ENCODE results near the gene ANKRD30A.
"Not testable (repeated sequence)": the region's sequence is repeated elsewhere in the genome, so short reads cannot be mapped to it uniquely, and the experiment has no call there.

The ANKRD30A gene

GRCh38 chr10:37125191-37125732 lies at the start of gene ANKRD30A:
ANKRD30A (plus strand) TSS chr10:37125598; CDS start chr10:37125788, 190 bp downstream.
- Histone ChIP-seq H3K4me3 (ENCODE audit: low read depth, low read length) (no peak within 1 kb of the TSS), H3K27me3 (ENCODE audit: control insufficient read depth, insufficient read depth, low read length) (no peaks in the 10 kb centered on the region), H3K36me3 (ENCODE audit: control insufficient read depth, insufficient read depth, low read length) (no peaks in the 10 kb centered on the region), H3K9ac (ENCODE audit: low read depth, low read length) (no peak within 1 kb of the TSS), H3K4me1 (ENCODE audit: control insufficient read depth, insufficient read depth, low read length) (no peaks in the 10 kb centered on the region), H3K9me3 (ENCODE audit: control insufficient read depth, insufficient read depth, low read length) (no peaks in the 10 kb centered on the region)

DNA sequence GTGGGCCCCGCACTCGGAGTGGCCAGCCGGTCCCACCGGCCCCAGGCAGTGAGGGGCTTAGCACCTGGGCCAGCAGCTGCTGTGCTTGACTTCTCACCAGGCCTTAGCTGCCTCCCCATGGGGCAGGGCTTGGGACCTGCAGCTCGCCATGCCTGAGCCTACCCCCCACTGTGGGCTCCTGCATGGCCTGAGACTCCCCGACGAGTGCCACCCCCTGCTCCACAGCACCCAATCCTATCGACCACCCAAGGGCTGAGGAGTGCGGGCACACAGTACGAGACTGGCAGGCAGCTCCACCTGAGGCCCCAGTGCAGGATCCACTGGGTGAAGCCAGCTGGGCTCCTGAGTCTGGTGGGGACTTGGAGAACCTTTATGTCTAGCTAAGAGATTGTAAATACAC lies 49.3 kb upstream of the ANKRD30A start:
- H3K36me3 ChIP-seq (ENCODE audit: control insufficient read depth, insufficient read depth, low read length): not testable (repeated sequence)

DNA sequence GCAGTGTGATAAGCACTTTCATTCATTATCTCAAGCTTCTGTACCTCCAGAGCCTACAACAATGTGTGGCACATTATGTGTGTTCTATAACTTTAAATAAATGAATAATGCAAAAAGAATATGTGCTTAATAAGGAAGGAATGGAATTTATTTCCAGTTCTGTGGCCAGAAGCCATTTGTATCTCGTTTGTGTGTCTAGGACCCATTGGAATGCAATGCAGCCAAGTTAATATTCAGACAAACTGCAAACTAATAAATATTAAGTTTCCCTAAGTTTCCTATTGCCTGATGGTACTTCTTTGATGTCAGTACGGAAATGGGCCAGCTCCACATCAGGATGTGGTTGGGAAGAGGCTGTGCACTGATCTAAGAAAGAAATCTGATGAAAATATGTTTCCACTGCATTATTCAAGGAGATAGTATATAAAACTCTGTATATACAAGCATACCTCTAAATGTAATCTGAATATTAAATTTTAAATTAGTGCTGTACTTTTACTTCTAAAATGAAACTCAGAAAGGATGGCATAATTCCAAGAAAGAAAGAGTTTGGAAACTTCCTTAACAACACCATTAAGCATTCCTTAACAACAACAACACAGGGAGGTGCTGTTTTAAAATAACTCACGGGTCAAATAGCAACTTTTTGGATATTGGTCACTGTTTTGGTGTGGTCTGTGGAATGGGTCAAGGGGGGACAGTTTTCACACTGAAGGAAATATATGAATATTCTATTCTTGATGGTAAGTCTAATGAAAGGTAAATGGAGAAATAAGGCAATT lies 29.4 kb upstream of the ANKRD30A start:
- no peak overlapping the region for H3K4me3 ChIP-seq (ENCODE audit: low read depth, low read length)
- H3K36me3 ChIP-seq (ENCODE audit: control insufficient read depth, insufficient read depth, low read length): no peaks in the 10 kb centered on the region

More for the DNA sequence above, 49.3 kb upstream of the ANKRD30A start:
- not testable (repeated sequence) for H3K27me3 ChIP-seq (ENCODE audit: control insufficient read depth, insufficient read depth, low read length); H3K9ac ChIP-seq (ENCODE audit: low read depth, low read length); H3K4me1 ChIP-seq (ENCODE audit: control insufficient read depth, insufficient read depth, low read length); H3K9me3 ChIP-seq (ENCODE audit: control insufficient read depth, insufficient read depth, low read length); H3K4me3 ChIP-seq (ENCODE audit: low read depth, low read length)

DNA sequence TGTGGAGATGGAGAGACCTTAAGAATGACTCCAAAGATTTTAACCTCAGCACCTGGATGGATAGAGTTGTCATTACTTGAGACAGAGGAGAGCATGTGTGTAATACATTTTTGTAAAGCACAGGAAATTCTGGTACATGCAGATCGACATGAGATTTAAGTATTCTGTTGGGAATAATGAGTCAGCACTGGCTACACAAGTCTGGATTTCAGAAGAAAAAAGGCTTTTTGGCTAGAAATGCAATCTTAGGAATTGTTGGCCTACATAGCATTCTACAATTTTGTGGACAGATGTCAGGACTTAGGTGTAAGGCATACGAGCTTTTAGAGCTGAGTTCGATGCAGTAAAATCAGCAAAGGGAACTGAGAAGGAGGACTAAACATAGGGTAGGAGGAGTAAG lies 24.1 kb upstream of the ANKRD30A start:
- H3K4me3 ChIP-seq (ENCODE audit: low read depth, low read length): no peak overlapping the region
- H3K4me1 ChIP-seq (ENCODE audit: control insufficient read depth, insufficient read depth, low read length): no peaks in the 10 kb centered on the region
- peaks cover 6% of the 10 kb centered on the region for H3K9me3 ChIP-seq (ENCODE audit: control insufficient read depth, insufficient read depth, low read length)
- no peaks in the 10 kb centered on the region for H3K36me3 ChIP-seq (ENCODE audit: control insufficient read depth, insufficient read depth, low read length)
- no peak overlapping the region for H3K9ac ChIP-seq (ENCODE audit: low read depth, low read length)
- no peaks in the 10 kb centered on the region for H3K27me3 ChIP-seq (ENCODE audit: control insufficient read depth, insufficient read depth, low read length)

More for the DNA sequence above, 29.4 kb upstream of the ANKRD30A start:
- no peak overlapping the region for H3K9ac ChIP-seq (ENCODE audit: low read depth, low read length)
- no peaks in the 10 kb centered on the region for H3K4me1 ChIP-seq (ENCODE audit: control insufficient read depth, insufficient read depth, low read length)
- no peaks in the 10 kb centered on the region for H3K27me3 ChIP-seq (ENCODE audit: control insufficient read depth, insufficient read depth, low read length)
- H3K9me3 ChIP-seq (ENCODE audit: control insufficient read depth, insufficient read depth, low read length): peaks cover 5% of the 10 kb centered on the region

DNA sequence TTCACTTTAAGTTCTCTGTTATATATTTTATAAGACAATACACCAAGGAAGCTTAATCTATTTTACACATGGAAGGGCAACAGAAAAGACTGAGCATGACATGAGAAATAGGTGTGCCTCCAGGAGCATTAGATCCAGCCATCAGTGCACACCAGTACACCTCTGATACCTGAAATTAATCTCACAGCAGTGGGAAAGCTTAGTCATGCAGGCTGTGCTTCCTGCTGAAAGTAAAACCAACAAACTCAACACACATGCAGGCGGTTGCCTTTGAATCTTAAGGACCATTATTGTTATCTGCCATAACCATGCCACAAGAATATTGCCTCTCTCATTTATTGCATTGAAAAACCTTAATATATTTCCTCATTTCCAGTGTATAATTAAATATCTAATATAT lies 16.4 kb upstream of the ANKRD30A start:
- Histone ChIP-seq H3K36me3 (ENCODE audit: control insufficient read depth, insufficient read depth, low read length) (no peaks in the 10 kb centered on the region), H3K27me3 (ENCODE audit: control insufficient read depth, insufficient read depth, low read length) (no peaks in the 10 kb centered on the region), H3K9me3 (ENCODE audit: control insufficient read depth, insufficient read depth, low read length) (peaks cover 18% of the 10 kb centered on the region), H3K4me1 (ENCODE audit: control insufficient read depth, insufficient read depth, low read length) (no peaks in the 10 kb centered on the region), H3K4me3 (ENCODE audit: low read depth, low read length) (no peak overlapping the region), H3K9ac (ENCODE audit: low read depth, low read length) (no peak overlapping the region)

- Histone ChIP-seq H3K27me3 (ENCODE audit: control insufficient read depth, insufficient read depth, low read length) (no peaks in the 10 kb centered on the region), H3K9me3 (ENCODE audit: control insufficient read depth, insufficient read depth, low read length) (no peaks in the 10 kb centered on the region), H3K9ac (ENCODE audit: low read depth, low read length) (no peak overlapping the region), H3K36me3 (ENCODE audit: control insufficient read depth, insufficient read depth, low read length) (no peaks in the 10 kb centered on the region), H3K4me1 (ENCODE audit: control insufficient read depth, insufficient read depth, low read length) (no peaks in the 10 kb centered on the region), H3K4me3 (ENCODE audit: low read depth, low read length) (no peak overlapping the region)
Measured at GRCh38 chr10:37124532-37124931, 866 bp upstream of the ANKRD30A start.

DNA sequence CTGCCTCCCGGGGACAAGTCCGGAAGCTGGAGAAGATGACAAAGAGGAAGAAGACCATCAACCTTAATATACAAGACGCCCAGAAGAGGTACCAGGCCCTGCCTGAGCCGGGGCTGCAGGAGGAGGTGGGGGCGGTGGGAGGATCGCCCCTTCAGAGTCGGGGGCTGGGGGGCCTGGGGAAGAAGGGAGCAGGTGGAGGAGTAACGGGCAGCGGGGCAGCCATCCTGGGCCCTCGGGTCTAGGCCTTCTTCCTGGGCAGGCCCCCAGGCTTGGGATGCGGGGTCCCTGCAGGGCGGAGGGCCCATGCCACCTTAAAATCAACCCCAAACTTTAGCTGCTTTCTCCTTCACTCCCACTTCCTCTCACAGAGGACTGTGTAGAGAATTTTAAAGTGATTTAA lies 523 bp downstream of the ANKRD30A start:
- H3K27me3 ChIP-seq (ENCODE audit: control insufficient read depth, insufficient read depth, low read length): no peaks in the 10 kb centered on the region
- no peaks in the 10 kb centered on the region for H3K4me1 ChIP-seq (ENCODE audit: control insufficient read depth, insufficient read depth, low read length)
- no peaks in the 10 kb centered on the region for H3K9me3 ChIP-seq (ENCODE audit: control insufficient read depth, insufficient read depth, low read length)
- no peak overlapping the region for H3K4me3 ChIP-seq (ENCODE audit: low read depth, low read length)
- no peaks in the 10 kb centered on the region for H3K36me3 ChIP-seq (ENCODE audit: control insufficient read depth, insufficient read depth, low read length)
- no peak overlapping the region for H3K9ac ChIP-seq (ENCODE audit: low read depth, low read length)

DNA sequence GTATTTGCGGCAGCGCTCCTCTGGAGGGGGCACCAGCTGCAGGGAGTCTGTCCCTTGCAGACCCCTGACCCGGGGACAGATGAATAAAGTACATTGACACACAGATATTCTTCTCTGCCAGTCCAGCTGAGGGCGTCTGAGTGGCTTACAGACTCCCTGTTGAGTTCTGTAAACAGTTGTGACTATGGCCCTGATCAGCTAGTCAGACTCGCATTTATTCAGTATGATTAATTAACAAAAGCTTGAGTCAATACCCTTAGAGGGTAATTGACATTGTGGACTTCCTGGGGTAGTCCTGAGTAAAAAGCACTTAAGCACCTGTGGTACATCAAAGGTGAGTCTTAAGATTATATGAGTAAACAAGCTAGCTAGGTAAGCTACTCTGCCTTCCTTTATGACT lies 21.0 kb downstream of the ANKRD30A start:
- Histone ChIP-seq H3K9me3 (ENCODE audit: control insufficient read depth, insufficient read depth, low read length) (peaks cover 7% of the 10 kb centered on the region), H3K4me3 (ENCODE audit: low read depth, low read length) (no peak overlapping the region), H3K36me3 (ENCODE audit: control insufficient read depth, insufficient read depth, low read length) (no peaks in the 10 kb centered on the region), H3K9ac (ENCODE audit: low read depth, low read length) (no peak overlapping the region), H3K4me1 (ENCODE audit: control insufficient read depth, insufficient read depth, low read length) (no peaks in the 10 kb centered on the region), H3K27me3 (ENCODE audit: control insufficient read depth, insufficient read depth, low read length) (no peaks in the 10 kb centered on the region)

GRCh38 chr10:37162430-37162829 lies 37.0 kb downstream of the ANKRD30A start:
- H3K4me3 ChIP-seq (ENCODE audit: low read depth, low read length); H3K9ac ChIP-seq (ENCODE audit: low read depth, low read length); H3K36me3 ChIP-seq (ENCODE audit: control insufficient read depth, insufficient read depth, low read length); H3K4me1 ChIP-seq (ENCODE audit: control insufficient read depth, insufficient read depth, low read length); H3K9me3 ChIP-seq (ENCODE audit: control insufficient read depth, insufficient read depth, low read length); H3K27me3 ChIP-seq (ENCODE audit: control insufficient read depth, insufficient read depth, low read length): not testable (repeated sequence)

GRCh38 chr10:37171945-37172344 lies 46.5 kb downstream of the ANKRD30A start:
- not testable (repeated sequence) for H3K27me3 ChIP-seq (ENCODE audit: control insufficient read depth, insufficient read depth, low read length); H3K4me3 ChIP-seq (ENCODE audit: low read depth, low read length); H3K4me1 ChIP-seq (ENCODE audit: control insufficient read depth, insufficient read depth, low read length); H3K36me3 ChIP-seq (ENCODE audit: control insufficient read depth, insufficient read depth, low read length); H3K9ac ChIP-seq (ENCODE audit: low read depth, low read length); H3K9me3 ChIP-seq (ENCODE audit: control insufficient read depth, insufficient read depth, low read length)

DNA sequence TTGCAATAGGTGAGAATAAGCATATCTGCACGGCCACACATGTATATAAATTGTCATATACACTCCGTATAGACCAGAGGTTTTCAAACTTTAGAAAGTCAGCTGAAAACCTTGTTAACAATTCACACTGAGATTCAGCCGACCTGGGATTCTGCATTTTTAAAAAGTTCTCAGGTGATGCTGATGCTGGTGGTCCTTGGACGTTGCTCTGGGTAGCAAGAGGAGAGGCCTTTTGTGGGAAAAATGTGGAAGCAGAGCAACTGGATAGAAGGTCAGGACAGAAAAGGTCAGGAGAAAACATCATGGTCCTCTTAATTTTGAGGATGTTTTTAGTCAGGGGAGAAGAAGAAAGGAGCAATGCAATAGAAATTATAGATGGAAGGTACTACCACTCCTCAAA lies 52.9 kb downstream of the ANKRD30A start:
- not testable (repeated sequence) for H3K9ac ChIP-seq (ENCODE audit: low read depth, low read length); H3K27me3 ChIP-seq (ENCODE audit: control insufficient read depth, insufficient read depth, low read length); H3K4me1 ChIP-seq (ENCODE audit: control insufficient read depth, insufficient read depth, low read length); H3K4me3 ChIP-seq (ENCODE audit: low read depth, low read length); H3K9me3 ChIP-seq (ENCODE audit: control insufficient read depth, insufficient read depth, low read length); H3K36me3 ChIP-seq (ENCODE audit: control insufficient read depth, insufficient read depth, low read length)

DNA sequence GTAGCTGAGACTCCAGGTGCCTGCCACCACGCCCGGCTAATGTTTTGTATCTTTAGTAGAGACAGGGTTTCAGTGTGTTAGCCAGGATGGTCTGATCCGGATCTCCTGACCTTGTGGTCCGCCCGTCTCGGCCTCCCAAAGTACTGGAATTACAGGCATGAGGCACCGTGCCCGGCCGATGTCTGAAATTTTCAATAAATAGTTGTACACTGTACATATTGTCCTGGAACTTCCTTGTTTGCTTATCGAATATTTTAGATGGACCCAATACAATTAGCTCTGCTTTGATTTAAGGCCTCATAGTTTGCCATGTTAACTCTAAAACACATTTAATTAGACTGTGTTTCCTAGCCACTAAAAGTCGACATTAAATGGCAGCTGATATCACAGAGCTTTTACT lies 57.3 kb downstream of the ANKRD30A start:
- not testable (repeated sequence) for H3K9ac ChIP-seq (ENCODE audit: low read depth, low read length); H3K4me1 ChIP-seq (ENCODE audit: control insufficient read depth, insufficient read depth, low read length); H3K9me3 ChIP-seq (ENCODE audit: control insufficient read depth, insufficient read depth, low read length); H3K27me3 ChIP-seq (ENCODE audit: control insufficient read depth, insufficient read depth, low read length); H3K4me3 ChIP-seq (ENCODE audit: low read depth, low read length); H3K36me3 ChIP-seq (ENCODE audit: control insufficient read depth, insufficient read depth, low read length)
